Measurements from ENCODE around the gene IFRD1. TPM values are rescaled to one million over a fixed set of nuclear protein-coding genes. Genes with fewer than 3 reads are reported as not detected.

IFRD1 gene
- total RNA-seq, 2 donors from 2014 or later = 67.0 to 99.6 TPM

DNA sequence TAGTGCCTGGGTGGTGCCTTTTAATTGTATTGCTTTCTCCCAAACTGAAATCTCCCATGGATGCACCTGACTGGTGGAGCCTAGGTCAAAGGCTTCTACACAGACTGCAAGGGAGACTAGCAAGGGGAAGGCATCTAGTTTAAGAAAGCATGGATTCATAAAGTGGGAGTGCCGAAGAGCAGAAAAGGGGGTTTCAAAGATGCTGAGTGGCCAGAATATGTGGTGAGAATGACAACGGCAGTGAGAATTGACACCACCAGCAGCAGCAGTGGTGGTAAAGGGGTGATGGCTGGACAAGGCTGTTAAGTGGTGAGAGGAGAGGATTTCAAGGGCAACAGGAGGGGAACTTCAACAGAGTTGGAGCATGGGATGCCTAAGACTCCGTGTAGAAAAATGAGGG, 67.2 kb downstream of the IFRD1 start:
- TF ChIP-seq, protein P1, sequence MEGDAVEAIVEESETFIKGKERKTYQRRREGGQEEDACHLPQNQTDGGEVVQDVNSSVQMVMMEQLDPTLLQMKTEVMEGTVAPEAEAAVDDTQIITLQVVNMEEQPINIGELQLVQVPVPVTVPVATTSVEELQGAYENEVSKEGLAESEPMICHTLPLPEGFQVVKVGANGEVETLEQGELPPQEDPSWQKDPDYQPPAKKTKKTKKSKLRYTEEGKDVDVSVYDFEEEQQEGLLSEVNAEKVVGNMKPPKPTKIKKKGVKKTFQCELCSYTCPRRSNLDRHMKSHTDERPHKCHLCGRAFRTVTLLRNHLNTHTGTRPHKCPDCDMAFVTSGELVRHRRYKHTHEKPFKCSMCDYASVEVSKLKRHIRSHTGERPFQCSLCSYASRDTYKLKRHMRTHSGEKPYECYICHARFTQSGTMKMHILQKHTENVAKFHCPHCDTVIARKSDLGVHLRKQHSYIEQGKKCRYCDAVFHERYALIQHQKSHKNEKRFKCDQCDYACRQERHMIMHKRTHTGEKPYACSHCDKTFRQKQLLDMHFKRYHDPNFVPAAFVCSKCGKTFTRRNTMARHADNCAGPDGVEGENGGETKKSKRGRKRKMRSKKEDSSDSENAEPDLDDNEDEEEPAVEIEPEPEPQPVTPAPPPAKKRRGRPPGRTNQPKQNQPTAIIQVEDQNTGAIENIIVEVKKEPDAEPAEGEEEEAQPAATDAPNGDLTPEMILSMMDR (IDR thresholded peaks at IDR 0.05) = no peak

DNA sequence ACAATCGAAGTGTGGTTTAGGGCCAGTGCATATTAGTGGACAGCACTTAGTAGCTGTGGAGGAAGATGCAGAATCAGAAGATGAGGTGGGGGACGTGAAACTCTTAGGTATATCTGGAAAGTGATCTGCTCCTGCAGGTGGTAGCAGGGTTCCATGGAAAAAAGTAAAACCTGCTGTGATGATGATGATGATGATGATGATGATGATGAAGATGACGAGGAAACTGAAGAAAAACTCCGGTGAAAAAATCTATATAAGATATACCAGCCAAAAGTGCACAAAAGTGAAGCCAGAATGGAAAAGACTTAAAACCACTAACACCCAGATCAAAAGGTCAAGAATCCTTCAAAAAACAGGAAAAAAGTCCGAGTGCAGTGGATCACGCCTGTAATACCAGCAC, 70.5 kb downstream of the IFRD1 start:
- no peaks in the 10 kb centered on the region for H3K27me3 ChIP-seq (replicated peaks; ENCODE audit: insufficient read depth)
- H3K9me3 ChIP-seq = no peaks in the 10 kb centered on the region
- ATAC-seq (ENCODE audit: insufficient number of reproducible peaks, low FRiP score, low read depth) = no peak
- no peaks in the 10 kb centered on the region for H3K36me3 ChIP-seq
- H3K27ac ChIP-seq = no peak overlapping the region
- no peak overlapping the region for H3K4me3 ChIP-seq
- no peak for DNase-seq (ENCODE audit: low spot score)
- H3K4me1 ChIP-seq (ENCODE audit: control insufficient read depth in 1 of 2, low read depth in 2 of 2) = no peaks in the 10 kb centered on the region
- TF ChIP-seq, protein P1 (IDR thresholded peaks at IDR 0.05) = no peak

More for the DNA sequence above, 67.2 kb downstream of the IFRD1 start:
- Histone ChIP-seq H3K36me3 (no peaks in the 10 kb centered on the region), H3K4me1 (ENCODE audit: control insufficient read depth in 1 of 2, low read depth in 2 of 2) (no peaks in the 10 kb centered on the region), H3K4me3 (no peak overlapping the region), H3K27ac (no peak overlapping the region), H3K9me3 (no peaks in the 10 kb centered on the region), H3K27me3 (replicated peaks; ENCODE audit: insufficient read depth) (no peaks in the 10 kb centered on the region)
- no peak for DNase-seq (ENCODE audit: low spot score)
- no peak for ATAC-seq (ENCODE audit: insufficient number of reproducible peaks, low FRiP score, low read depth)

DNA sequence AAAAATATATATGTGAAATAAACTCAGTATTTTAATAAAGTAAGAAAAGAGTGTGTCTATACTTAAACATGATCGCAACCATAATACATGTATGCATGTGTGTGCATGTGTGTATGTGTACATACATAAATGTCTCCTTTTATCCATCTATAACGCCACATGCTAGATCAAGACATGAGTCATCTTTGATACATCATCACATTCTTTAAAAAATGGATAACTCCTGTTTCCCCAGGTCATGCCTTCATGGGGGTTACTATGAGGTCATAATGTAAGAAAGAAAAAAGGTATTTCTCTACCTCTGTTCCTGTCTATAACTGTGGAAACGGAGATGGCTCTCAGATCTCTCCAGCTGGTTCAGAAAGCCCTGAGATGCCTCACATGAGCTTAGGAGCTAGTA, 71.7 kb downstream of the IFRD1 start:
- no peaks in the 10 kb centered on the region for H3K27me3 ChIP-seq (replicated peaks; ENCODE audit: insufficient read depth)
- no peaks in the 10 kb centered on the region for H3K4me1 ChIP-seq (ENCODE audit: control insufficient read depth in 1 of 2, low read depth in 2 of 2)
- H3K36me3 ChIP-seq = no peaks in the 10 kb centered on the region
- H3K27ac ChIP-seq = no peak overlapping the region
- ATAC-seq (ENCODE audit: insufficient number of reproducible peaks, low FRiP score, low read depth) = no peak
- no peaks in the 10 kb centered on the region for H3K9me3 ChIP-seq
- no peak for DNase-seq (ENCODE audit: low spot score)
- TF ChIP-seq, protein P1 (IDR thresholded peaks at IDR 0.05) = no peak
- no peak overlapping the region for H3K4me3 ChIP-seq

DNA sequence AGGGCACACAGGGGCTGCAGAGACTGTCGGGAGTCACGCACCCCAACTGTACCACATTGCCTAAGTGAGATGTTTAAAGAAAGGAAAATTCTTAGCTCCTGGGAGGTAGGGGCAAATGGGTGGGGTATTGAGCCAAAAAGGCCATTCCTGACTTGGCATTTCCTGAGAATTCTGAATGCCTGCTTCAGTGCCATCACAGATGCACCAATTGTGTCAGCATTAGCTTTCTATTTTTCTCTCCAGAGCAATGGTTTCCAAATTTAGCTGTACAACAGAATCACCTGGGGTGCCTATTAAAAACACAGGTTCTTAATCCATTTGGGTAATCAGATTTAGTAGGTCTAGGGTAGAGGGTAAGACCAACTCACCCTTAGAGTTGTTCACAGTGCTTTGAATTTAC, 73.6 kb downstream of the IFRD1 start:
- H3K4me1 ChIP-seq (ENCODE audit: control insufficient read depth in 1 of 2, low read depth in 2 of 2) = no peaks in the 10 kb centered on the region
- ATAC-seq (ENCODE audit: insufficient number of reproducible peaks, low FRiP score, low read depth) (no peak), DNase-seq (ENCODE audit: low spot score) (no peak)
- no peak overlapping the region for H3K27ac ChIP-seq
- no peak overlapping the region for H3K4me3 ChIP-seq
- TF ChIP-seq, protein P1 (IDR thresholded peaks at IDR 0.05) = no peak
- H3K36me3 ChIP-seq = no peaks in the 10 kb centered on the region
- H3K27me3 ChIP-seq (replicated peaks; ENCODE audit: insufficient read depth) = no peaks in the 10 kb centered on the region
- no peaks in the 10 kb centered on the region for H3K9me3 ChIP-seq

Other genes starting within 250 kb of the IFRD1 start
- gene DOCK4, start 244.1 kb upstream of the IFRD1 start, total RNA-seq = 10 to 100 TPM; 22.3 to 71.5 TPM
- 10 to 100 TPM; 27.9 to 41.5 TPM for gene ZNF277, start 243.8 kb upstream of the IFRD1 start, total RNA-seq
- gene LSMEM1, start 30.5 kb downstream of the IFRD1 start, total RNA-seq = 1 to 10 TPM; 2.6 to 5.8 TPM